ENCODE measurements around the gene RBP7. TPM values are rescaled to one million over a fixed set of nuclear protein-coding genes. Genes with fewer than 3 reads are reported as not detected.

Gene RBP7
- total and polyA plus RNA-seq, 2 of the 4 experiments (the other 2 are of a cell fraction): 0.17 TPM; not detected in 1

DNA sequence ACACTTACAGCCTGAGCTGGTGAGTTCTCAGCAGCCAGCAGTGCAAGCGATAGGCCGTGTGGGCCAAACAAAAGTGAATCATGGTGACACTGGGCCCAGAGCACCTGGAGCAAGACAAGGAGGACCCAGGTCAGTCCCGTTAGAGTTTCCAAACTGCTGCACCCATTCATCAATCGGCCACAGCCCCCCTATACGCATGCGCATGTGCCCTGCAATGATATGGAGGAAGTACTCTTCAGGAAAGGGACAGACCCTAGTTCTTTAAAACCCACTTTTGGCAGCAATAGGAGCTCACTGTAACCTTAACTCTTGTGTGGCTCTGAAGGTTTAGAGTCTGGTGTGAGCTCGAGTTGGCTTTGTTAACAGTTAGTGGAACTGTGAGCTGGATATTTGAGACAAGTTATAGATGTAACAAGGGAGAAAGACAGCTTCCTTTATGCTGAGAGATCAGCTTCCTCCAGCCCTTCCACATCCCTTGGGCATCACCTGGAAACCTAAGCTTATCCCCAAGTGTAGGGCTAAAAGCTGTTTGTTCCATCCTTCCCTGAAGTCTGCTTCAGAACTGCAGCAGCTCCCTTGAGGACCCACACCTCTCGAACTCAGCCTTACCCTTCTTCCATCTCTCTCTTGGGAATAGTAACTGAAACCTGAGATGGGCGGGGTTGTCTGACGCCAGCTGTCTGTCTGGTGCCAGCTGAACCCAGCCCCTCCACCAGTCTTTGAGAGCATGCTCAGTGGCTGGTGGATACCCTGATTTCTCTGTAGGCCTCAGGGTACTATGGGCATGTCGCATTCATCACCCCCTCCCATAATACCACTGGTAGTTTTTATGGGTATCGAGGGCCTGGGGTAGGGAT lies 36.1 kb upstream of the RBP7 start:
- Histone ChIP-seq H3K79me1 (ENCODE audit: low read depth in 1 of 2, low read length in 2 of 2) (peaks cover 0 to 10% of the 10 kb centered on the region in 2 experiments; a peak in 1 of 4 replicates), H3K4ac (ENCODE audit: low read depth, low read length) (no peak overlapping the region), H2AFZ (replicated peaks; ENCODE audit: low read length, poor library complexity) (no peak overlapping the region), H3K14ac (replicated peaks; ENCODE audit: low read depth, low read length) (no peak overlapping the region), H3K23ac (ENCODE audit: low read depth, low read length) (no peak overlapping the region), H3K9ac (ENCODE audit: low read depth, low read length) (no peak overlapping the region), H2BK5ac (ENCODE audit: low read depth, low read length, poor library complexity, severe bottlenecking) (no peak overlapping the region), H3K4me1 (ENCODE audit: control insufficient read depth, insufficient read depth, low read length) (peaks cover 2% of the 10 kb centered on the region; the same call in 1 of the 2 replicates), H4K20me1 (ENCODE audit: insufficient read depth, low read length) (no peaks in the 10 kb centered on the region), H3K27me3 (ENCODE audit: control insufficient read depth, insufficient read depth, low read length) (no peaks in the 10 kb centered on the region), H3K4me2 (ENCODE audit: low read depth, low read length) (no peak overlapping the region), H3K18ac (ENCODE audit: low read depth, low read length) (no peak overlapping the region), H3K9me3 (ENCODE audit: control insufficient read depth, insufficient read depth, low read length) (no peaks in the 10 kb centered on the region), H4K8ac (ENCODE audit: low read depth in 2 of 2, low read length in 2 of 2) (no peak overlapping the region), H2BK20ac (ENCODE audit: low read depth, low read length) (no peak overlapping the region), H3K56ac (ENCODE audit: extremely low read depth, insufficient read depth, low read length) (no peak overlapping the region), H2BK120ac (ENCODE audit: low read depth, low read length) (no peak overlapping the region), H3K36me3 (ENCODE audit: control insufficient read depth, insufficient read depth, low read length) (no peaks in the 10 kb centered on the region), H2AK5ac (ENCODE audit: low read depth, low read length) (no peak overlapping the region), H2AK9ac (replicated peaks; ENCODE audit: low read depth, low read length, poor library complexity) (no peak overlapping the region), H2BK15ac (ENCODE audit: low read depth, low read length) (no peak overlapping the region), H3K27ac (ENCODE audit: insufficient read depth, low read length) (no peak overlapping the region), H4K5ac (ENCODE audit: low read depth, low read length) (no peak overlapping the region), H3K4me3 (ENCODE audit: insufficient read depth, low read depth, low read length) (no peak overlapping the region), H3K9me1 (ENCODE audit: insufficient read depth, low read length) (no peaks in the 10 kb centered on the region), H4K91ac (ENCODE audit: insufficient read depth, low read depth, low read length) (no peak overlapping the region)
- no peak for DNase-seq
- ATAC-seq (ENCODE audit: low read depth): no peak
- intact Hi-C loops (cut with micrococcal nuclease): no loop called here
- ChIA-PET POLR2A (ENCODE audit: unreplicated experiment) (interaction anchor here (0.5 kb wide), 1 partner anchor 10 kb away, joined by 5 read pairs; no protein-coding TSS in a partner anchor), CTCF (interaction anchor here (0.8 kb wide), 1 partner anchor 11 kb away, joined by 3 read pairs; no protein-coding TSS in a partner anchor)
- in situ Hi-C loops (cut with MboI; ENCODE audit: low sequenced_read_pairs): loop anchor here (25.0 kb wide), 1 partner anchor 176 kb away; no protein-coding TSS in a partner anchor
- no TSS peak for BruUV-seq (replicated peaks)
- dilution Hi-C loops (cut with HindIII; ENCODE audit: low sequenced_read_pairs, unreplicated experiment): no loop called here
- 100% methylated on average over 2 of the region's 12 CpGs; no CpG with 5 or more reads in 1 of the 2 experiments for WGBS, 2 experiments (ENCODE audit: extremely low coverage in 2 of 2, insufficient read length in 1 of 2)
- no peak for TF ChIP-seq MAFK (IDR thresholded peaks at IDR 0.05; ENCODE audit: low read depth, low read length)
- TF ChIP-seq BHLHE40 (IDR thresholded peaks at IDR 0.05; ENCODE audit: low read depth, low read length): no peak
- TF ChIP-seq MXI1 (IDR thresholded peaks at IDR 0.05; ENCODE audit: borderline replicate concordance, low read depth, low read length): no peak
- no peak for TF ChIP-seq NFE2L2 (IDR thresholded peaks at IDR 0.05; ENCODE audit: low read depth, low read length)
- no peak for TF ChIP-seq MAZ (IDR thresholded peaks at IDR 0.05; ENCODE audit: borderline replicate concordance, low read depth, low read length)
- no peak for TF ChIP-seq FOS (IDR thresholded peaks at IDR 0.05; ENCODE audit: low read depth, low read length)
- TF ChIP-seq POLR2A (IDR thresholded peaks at IDR 0.05; ENCODE audit: low read depth, low read length): no peak
- TF ChIP-seq, protein P1, sequence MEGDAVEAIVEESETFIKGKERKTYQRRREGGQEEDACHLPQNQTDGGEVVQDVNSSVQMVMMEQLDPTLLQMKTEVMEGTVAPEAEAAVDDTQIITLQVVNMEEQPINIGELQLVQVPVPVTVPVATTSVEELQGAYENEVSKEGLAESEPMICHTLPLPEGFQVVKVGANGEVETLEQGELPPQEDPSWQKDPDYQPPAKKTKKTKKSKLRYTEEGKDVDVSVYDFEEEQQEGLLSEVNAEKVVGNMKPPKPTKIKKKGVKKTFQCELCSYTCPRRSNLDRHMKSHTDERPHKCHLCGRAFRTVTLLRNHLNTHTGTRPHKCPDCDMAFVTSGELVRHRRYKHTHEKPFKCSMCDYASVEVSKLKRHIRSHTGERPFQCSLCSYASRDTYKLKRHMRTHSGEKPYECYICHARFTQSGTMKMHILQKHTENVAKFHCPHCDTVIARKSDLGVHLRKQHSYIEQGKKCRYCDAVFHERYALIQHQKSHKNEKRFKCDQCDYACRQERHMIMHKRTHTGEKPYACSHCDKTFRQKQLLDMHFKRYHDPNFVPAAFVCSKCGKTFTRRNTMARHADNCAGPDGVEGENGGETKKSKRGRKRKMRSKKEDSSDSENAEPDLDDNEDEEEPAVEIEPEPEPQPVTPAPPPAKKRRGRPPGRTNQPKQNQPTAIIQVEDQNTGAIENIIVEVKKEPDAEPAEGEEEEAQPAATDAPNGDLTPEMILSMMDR (conservative IDR thresholded peaks at IDR 0.05; ENCODE audit: low read depth, low read length): no peak
- no peak for TF ChIP-seq RCOR1 (IDR thresholded peaks at IDR 0.05; ENCODE audit: insufficient replicate concordance, low read length)
- no peak for TF ChIP-seq RAD21 (IDR thresholded peaks at IDR 0.05; ENCODE audit: low read length)
- TF ChIP-seq SMC3 (IDR thresholded peaks at IDR 0.05; ENCODE audit: low read depth, low read length): no peak
- TF ChIP-seq, protein P2, sequence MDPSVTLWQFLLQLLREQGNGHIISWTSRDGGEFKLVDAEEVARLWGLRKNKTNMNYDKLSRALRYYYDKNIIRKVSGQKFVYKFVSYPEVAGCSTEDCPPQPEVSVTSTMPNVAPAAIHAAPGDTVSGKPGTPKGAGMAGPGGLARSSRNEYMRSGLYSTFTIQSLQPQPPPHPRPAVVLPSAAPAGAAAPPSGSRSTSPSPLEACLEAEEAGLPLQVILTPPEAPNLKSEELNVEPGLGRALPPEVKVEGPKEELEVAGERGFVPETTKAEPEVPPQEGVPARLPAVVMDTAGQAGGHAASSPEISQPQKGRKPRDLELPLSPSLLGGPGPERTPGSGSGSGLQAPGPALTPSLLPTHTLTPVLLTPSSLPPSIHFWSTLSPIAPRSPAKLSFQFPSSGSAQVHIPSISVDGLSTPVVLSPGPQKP (IDR thresholded peaks at IDR 0.05; ENCODE audit: borderline replicate concordance, low read depth, low read length): no peak
- no peak for TF ChIP-seq RFX5 (IDR thresholded peaks at IDR 0.05; ENCODE audit: low read depth, low read length)
- TF ChIP-seq CEBPB (IDR thresholded peaks at IDR 0.05; ENCODE audit: low read depth, low read length): no peak
